H1 (cell line): Measurements from ENCODE around the gene RFX2.

Experiments used
- CTCF ChIP-seq, 3 experiments: IDR thresholded peaks; 1 replicate in 2 of 3; 2 replicates in 1 of 3; pipeline versions ENCODE4 v1.5.1 to v1.6.1; 2011; ENCODE audit warnings: low read length in 3 of 3, mild to moderate bottlenecking in 3 of 3, inconsistent platforms in 2 of 3, low read depth in 1 of 3, moderate library complexity in 1 of 3; ENCODE audit not compliant: insufficient read depth in 1 of 3; ENCODE audit errors: control extremely low read depth in 1 of 3
- EZH2 ChIP-seq: fragments of 200-600 bp; sonication (generic); IDR thresholded peaks from 2 replicates; pipeline ENCODE4 v1.7.1; 2012; ENCODE audit warnings: low read depth, mild to moderate bottlenecking, moderate library complexity, low read length, inconsistent platforms; ENCODE audit not compliant: severe bottlenecking
- HDAC6 ChIP-seq: IDR thresholded peaks from one replicate; pipeline ENCODE4 v1.7.1; 2012; ENCODE audit warnings: low read depth, mild to moderate bottlenecking, inconsistent platforms, low read length, moderate library complexity
- JUND ChIP-seq: IDR thresholded peaks from 2 replicates; pipeline ENCODE4 v1.6.1; 2011; ENCODE audit warnings: mild to moderate bottlenecking, improper control_type of control experiment, low read length
- POLR2A ChIP-seq, 2 experiments: IDR thresholded peaks; 1 replicate in 1 of 2; 2 replicates in 1 of 2; pipeline ENCODE4 v1.6.1; 2011; ENCODE audit warnings: low read depth in 2 of 2, low read length in 2 of 2, mild to moderate bottlenecking in 2 of 2; ENCODE audit errors: control extremely low read depth in 1 of 2
- RBBP5 ChIP-seq: IDR thresholded peaks from 2 replicates; pipeline ENCODE4 v1.7.1; 2012; ENCODE audit warnings: low read depth, mild to moderate bottlenecking, inconsistent platforms, low read length, moderate library complexity, borderline replicate concordance
- USF2 ChIP-seq: IDR thresholded peaks from 2 replicates; pipeline ENCODE4 v1.6.1; 2011; ENCODE audit warnings: low read length, improper control_type of control experiment
- YY1 ChIP-seq: IDR thresholded peaks from 2 replicates; pipeline ENCODE4 v1.6.1; 2011; ENCODE audit warnings: low read depth, mild to moderate bottlenecking, low read length

DNA sequence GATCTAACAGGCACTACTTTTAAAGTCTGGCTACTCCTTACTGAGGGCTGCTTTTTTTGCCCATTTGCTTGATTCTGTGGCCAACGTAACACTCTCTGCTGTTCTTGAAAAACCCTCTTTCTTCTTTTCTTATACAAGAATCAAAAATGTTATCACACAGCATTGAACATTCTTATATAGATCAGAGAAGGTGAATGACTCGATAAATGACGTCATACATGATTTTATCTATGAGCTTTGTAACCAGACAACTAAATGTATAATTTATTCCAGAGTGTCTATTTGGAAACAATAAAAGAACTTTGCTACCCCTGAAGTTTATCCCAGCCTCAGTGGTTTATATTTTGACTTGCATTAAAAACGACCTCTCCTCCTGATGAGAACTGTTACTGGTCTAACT is 12.4 kb downstream of the RFX2 start:
- TF ChIP-seq POLR2A (IDR thresholded peaks at IDR 0.05; ENCODE audit: control extremely low read depth in 1 of 2, low read depth in 2 of 2, low read length in 2 of 2), result no peak
- no peak for TF ChIP-seq EZH2
- TF ChIP-seq HDAC6, result no peak
- no peak for TF ChIP-seq CTCF (IDR thresholded peaks at IDR 0.05; ENCODE audit: control extremely low read depth in 1 of 3, insufficient read depth in 1 of 3, low read depth in 1 of 3, low read length in 3 of 3)
- TF ChIP-seq USF2, result no peak
- no peak for TF ChIP-seq RBBP5
- TF ChIP-seq YY1, result no peak
- no peak for TF ChIP-seq JUND
